SH-SY5Y (cell line): Measurements from ENCODE around the gene EPB41.

Experiments used
- GATA2 ChIP-seq: IDR thresholded peaks from 2 replicates; pipeline ENCODE4 v1.6.1; 2011; ENCODE audit warnings: mild to moderate bottlenecking, low read depth, low read length
- GATA3 ChIP-seq: IDR thresholded peaks from 2 replicates; pipeline ENCODE4 v1.6.1; 2011; ENCODE audit warnings: low read depth, mild to moderate bottlenecking, low read length, moderate library complexity

The EPB41 gene

GRCh38 chr1:28886731-28887418 is 27.5 kb upstream of the EPB41 start:
- TF ChIP-seq GATA2 (no peak), GATA3 (no peak)

- no peak for TF ChIP-seq GATA2
- no peak for TF ChIP-seq GATA3
Observed at GRCh38 chr1:28887419-28887834, 26.9 kb upstream of the EPB41 start.

DNA sequence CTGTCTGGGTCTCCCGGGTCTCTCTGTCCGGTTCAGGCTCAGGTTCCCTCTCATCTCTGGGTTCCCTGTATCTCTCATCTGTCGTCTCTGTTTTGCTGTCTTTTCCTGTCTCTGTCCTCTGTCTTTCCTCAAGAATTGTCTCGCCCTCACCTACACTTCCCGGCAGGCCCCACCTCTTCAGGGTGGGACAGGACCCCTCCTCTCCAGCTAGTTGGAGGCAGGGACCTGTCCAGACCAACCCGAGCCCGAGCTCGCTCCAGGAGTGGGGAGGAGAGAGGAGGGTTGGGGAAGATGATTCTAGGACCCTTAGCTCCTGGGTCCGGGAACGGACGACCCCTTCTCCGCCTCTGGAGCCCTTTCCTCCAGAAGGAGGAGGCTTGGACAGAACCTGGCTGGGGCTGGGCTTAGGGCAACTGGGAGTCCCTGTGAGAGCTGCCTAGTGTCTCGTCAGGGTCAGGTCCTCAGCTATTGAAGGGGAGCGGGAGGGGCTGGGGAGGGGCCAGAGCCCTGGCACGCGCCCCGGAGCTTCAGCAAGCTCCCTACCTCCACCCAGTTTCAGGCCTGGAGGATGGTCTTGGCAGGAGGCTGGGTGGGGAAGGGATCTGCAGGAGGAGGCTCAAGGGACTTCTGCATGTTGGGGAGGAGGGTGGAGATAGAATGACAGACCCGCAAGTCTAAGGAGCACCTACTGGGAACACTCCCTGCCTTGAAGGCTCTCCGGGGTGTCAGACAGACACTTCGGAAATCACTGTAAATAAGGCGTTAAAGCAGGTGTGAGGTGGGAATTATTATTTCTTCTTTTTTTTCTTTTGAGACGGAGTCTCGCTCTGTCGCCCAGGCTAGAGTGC is 26.3 kb upstream of the EPB41 start:
- TF ChIP-seq GATA2 (no peak), GATA3 (no peak)

DNA sequence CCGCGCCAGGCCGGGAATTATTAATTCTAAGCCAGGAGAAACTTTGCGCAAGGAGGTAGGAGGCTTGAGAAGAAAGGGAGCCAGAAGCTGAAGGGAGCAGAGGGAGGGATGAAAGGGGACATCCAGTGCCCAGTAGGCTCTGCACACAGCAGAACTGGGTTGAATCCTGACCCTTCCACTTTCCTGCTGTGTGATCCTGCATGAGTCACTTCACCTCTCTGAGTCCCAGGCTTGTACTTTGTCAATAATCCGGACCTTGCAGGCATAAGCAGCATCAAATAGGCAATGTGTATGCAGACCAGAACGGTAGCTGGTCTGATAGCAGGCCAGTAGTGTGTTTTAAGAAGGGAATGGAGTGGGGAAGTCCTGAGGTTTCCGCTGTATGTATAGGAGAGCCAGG is 25.5 kb upstream of the EPB41 start:
- TF ChIP-seq GATA3 (no peak), GATA2 (no peak)

DNA sequence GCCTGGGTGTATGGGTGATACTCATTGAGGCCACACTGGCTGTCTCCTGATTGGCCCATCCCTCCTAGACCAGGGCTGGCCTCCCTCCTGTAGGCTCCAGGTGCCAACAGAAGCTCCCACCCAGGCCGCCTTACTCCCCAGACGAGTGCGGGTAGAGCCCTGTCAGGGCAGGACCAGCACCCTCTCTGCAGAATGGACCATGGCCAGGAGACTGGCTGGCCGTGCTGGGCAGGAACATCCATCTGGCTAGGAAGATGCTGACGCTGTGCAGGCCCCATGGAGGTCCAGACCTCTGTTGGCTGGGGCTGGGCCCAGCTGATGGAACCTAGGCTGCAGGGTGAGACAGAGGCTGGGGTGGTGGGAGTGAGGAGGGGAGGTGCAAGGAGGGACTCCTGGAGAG is 25.0 kb upstream of the EPB41 start:
- TF ChIP-seq GATA3 (no peak), GATA2 (no peak)

DNA sequence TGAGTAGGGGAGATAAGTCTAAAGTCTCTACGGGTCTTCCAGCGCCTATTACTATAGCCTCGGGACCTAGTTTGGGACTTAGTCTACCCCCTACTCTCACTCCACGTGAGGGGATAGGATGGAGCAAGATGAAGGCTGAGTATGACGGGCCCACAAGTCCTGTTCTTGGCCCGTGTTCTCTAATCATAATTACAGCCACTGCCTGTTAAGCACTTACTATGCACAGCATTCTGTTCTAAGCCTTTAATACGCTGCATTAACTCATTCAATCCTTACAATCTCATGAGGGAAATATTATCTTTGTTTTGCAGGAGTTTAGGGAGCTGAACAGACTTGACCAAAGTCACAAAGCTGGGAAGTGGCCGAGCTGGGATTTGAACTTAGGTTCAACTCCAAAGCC is 23.9 kb upstream of the EPB41 start:
- TF ChIP-seq GATA3 (no peak), GATA2 (no peak)

DNA sequence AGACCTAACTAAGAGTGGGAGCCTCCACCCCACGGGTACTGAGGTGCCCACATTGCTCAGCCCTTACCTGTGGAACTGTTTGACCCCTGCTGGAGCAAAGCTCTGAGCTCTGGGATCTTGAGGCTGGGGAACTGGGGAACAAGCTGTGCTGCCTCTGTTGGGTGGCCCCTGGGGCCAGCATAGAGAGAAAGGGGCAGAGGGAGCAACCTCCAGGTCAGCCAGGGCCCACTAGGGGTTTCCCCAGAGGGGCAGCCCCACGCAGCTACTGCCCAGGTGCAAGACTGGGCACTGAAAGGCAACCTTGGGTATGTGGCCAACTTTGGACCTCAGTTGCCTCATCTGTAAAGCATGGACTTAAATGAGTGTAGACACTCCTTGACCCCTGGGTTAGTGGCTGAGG is 23.5 kb upstream of the EPB41 start:
- no peak for TF ChIP-seq GATA2
- no peak for TF ChIP-seq GATA3

DNA sequence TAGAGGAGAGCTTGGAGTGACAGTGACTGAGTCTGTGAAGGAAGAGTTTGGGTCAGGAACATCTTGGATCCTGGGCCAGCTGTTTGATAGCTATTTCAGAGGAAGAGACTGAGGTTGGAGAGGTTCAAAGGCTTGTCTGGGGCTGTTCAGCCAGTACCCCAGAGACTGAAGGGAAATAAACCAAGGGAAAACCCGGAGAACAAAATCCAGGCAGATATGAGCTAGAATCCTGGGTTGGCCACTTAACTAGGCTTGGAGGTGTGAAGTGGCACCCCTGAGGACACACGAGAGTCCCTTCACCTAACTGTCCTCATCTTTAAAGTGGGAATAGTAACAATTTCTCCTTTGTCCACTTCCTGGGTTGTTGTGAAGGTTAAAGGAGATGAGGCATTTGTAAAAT is 23.1 kb upstream of the EPB41 start:
- TF ChIP-seq GATA2 (no peak), GATA3 (no peak)

DNA sequence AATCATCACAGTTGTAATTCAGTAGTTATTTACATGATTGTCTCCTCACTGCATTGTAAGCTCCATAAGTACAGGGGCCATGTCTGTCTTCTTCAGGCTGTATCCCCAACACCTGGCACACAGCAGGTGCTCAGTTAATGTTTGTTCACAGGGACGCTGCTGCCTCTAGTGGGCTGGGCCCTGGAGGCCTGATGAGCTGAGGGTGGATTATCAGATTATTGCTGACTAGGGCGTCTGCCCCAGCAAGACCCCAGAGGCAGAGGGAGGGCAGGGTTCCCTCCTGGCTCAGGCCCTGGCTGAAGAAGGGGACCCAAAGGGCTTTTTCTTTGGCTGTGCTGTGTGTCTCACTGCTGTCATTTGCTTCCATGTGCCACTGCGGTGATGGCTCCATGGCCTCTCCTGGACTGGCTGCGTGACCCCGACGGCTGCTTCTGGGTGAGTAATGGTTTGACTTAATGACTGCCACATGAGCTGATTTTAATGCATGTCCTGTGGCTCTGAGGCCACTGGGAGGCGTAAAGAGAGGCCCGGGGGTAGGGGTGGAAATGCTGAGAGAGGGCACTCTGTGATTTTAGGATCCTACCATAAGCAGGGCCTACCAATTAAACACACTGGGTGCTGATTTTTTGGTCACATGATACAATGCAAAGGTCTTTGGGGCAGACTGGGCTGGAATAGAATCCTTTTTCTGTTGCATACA is 20.8 kb upstream of the EPB41 start:
- TF ChIP-seq GATA3, result no peak
- no peak for TF ChIP-seq GATA2

DNA sequence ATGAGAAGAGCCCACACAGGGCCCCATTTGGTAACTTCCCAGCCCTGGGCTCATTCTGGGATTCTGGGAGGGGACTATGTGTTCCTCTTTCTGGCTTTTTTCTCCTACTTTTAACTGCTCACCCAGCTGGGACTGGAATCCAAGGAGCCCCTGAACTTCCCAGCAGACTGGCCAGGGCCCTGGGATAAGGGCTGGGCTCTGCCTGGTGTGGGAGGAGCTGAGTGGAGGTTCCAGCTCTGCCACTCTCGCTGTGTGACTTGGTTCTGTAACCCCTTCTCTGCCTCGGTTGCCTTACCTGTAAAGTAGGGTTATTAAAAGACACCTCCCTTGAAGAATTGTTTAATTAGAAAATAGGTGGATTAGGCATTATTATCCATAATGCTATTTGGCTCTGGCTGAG is 19.6 kb upstream of the EPB41 start:
- TF ChIP-seq GATA3 (no peak), GATA2 (no peak)

GRCh38 chr1:28895896-28896608 is 18.3 kb upstream of the EPB41 start:
- TF ChIP-seq GATA3, result no peak
- no peak for TF ChIP-seq GATA2

GRCh38 chr1:28896609-28896986 is 17.8 kb upstream of the EPB41 start:
- TF ChIP-seq GATA3 (no peak), GATA2 (no peak)

DNA sequence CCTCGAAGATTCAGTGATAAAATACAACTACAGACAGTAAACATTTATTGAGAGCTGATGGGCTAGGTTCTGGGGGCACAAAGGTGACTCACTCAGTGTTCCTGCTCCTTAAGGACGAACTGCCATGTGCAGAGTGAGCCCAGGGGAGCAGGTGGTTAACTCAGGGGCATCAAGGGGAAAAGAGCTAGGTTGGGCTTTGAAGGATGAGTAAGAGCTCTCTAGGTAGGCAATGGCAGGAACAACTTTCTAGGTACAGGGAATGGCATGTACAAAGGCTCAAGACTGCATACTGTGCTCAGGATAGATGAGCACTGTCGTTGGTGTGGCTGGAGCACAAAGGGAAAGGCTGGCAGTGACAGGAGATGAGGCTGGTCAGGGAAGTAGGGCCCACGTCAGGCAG is 16.6 kb upstream of the EPB41 start:
- TF ChIP-seq GATA2, result no peak

DNA sequence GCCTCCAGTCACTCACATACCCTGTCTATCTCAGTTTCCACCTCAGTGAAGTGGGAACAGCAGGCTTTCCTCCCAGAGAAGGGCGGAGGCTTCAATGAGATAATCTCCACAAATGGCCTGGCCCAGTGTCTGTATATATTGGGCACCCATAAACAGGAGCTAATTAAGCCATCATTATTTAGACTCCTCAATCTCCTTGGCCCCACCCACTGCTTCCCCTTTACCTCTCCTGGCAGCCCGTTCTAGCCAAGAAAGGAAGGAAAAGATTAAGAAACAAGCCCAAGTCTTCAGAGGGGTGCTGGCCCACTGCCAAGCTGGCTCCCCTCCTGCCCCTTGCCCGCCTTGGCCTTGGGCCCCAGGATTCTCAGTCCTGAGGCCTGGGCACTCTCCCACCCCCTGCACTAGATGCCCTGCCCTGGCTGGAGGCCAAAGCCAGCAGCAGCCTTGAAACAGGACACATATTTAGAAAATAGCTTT is 15.9 kb upstream of the EPB41 start:
- TF ChIP-seq GATA3 (no peak), GATA2 (no peak)

DNA sequence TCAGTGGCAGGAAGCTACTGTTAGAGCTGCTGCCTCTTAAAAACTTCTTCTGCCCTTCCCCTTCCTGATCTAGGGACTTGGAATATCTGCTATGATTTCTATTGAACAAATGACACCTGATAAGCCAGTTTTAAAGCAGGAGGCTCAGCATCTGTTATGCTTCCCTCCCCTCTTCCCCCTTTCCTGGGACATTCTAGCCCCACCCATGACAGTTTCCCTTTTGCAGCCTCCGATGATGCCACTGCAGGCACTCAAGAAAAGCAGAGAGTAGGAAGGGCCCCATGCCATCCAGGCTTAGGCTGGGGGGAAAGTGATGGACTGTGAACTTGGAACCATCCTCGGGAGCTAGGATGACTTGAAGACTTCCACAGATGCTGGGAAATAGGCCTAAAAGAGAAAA is 15.1 kb upstream of the EPB41 start:
- TF ChIP-seq GATA2 (no peak), GATA3 (no peak)
